Mesodermal cell (in vitro differentiated cells): Measurements from ENCODE around the gene MRPL36. TPM values are rescaled to one million over a fixed set of nuclear protein-coding genes. Genes with fewer than 3 reads are reported as not detected.
"Not testable (repeated sequence)": the region's sequence is repeated elsewhere in the genome, so short reads cannot be mapped to it uniquely, and the experiment has no call there.

ENCODE experiments used
- H3K27ac ChIP-seq: 2 replicates; pipeline ENCODE4 v1.7.0; 2013; ENCODE audit warnings: mild to moderate bottlenecking, low read depth, low read length, moderate library complexity; ENCODE audit not compliant: severe bottlenecking
- H3K36me3 ChIP-seq: 2 replicates; pipeline ENCODE4 v1.7.1; 2013; ENCODE audit warnings: mild to moderate bottlenecking, low read length, moderate library complexity; ENCODE audit not compliant: control insufficient read depth, insufficient read depth
- H3K4me1 ChIP-seq: one replicate; pipeline ENCODE4 v1.7.1; 2013; ENCODE audit warnings: mild to moderate bottlenecking, low read length; ENCODE audit not compliant: insufficient read depth, control insufficient read depth, poor library complexity, severe bottlenecking
- H3K4me3 ChIP-seq: 2 replicates; pipeline ENCODE4 v1.7.0; 2013; ENCODE audit warnings: low read length, control low read depth, mild to moderate bottlenecking; ENCODE audit not compliant: insufficient read depth, poor library complexity, severe bottlenecking; ENCODE audit errors: extremely low read depth
- H3K9me3 ChIP-seq: 2 replicates; pipeline ENCODE4 v1.7.1; 2013; ENCODE audit warnings: mild to moderate bottlenecking, low read length, moderate library complexity; ENCODE audit not compliant: control insufficient read depth
- WGBS, 2 experiments: methylation state at CpG; one replicate each; pipeline ENCODE4 v1.1.5; 2013; ENCODE audit warnings: missing lambda C conversion rate in 2 of 2; ENCODE audit not compliant: insufficient coverage in 2 of 2; 5-methylcytosine and 5-hydroxymethylcytosine counted together
- polyA plus RNA-seq, 2 experiments: library from polyadenylated mRNA; stranded (reverse); fragments of 50-300 nt; gene quantifications; one replicate each; pipeline ENCODE4 v1.2.3, GENCODE V29; 2013

The MRPL36 gene
- 74.1 TPM for polyA plus RNA-seq (2013, experiment 1 of 2)
- polyA plus RNA-seq (2013, experiment 2 of 2): 66.8 TPM

- Histone ChIP-seq H3K4me1 (peaks cover 7% of the 10 kb centered on the region), H3K36me3 (peaks cover 55% of the 10 kb centered on the region), H3K9me3 (no peaks in the 10 kb centered on the region), H3K4me3 (peak within 1 kb of the TSS; percentile 65), H3K27ac (peak within 1 kb of the TSS; percentile 87)
- WGBS, 2 experiments: 1% methylated on average over 26 to 45 of the region's 68 CpGs
Observed at GRCh38 chr5:1799602-1800471, at the start of gene MRPL36. TSS of gene MRPL36 (minus strand) at chr5:1799837. CDS start at chr5:1798935, 902 bp downstream.

- Histone ChIP-seq H3K9me3 (no peaks in the 10 kb centered on the region), H3K4me3 (no peak overlapping the region), H3K36me3 (no peaks in the 10 kb centered on the region), H3K27ac (no peak overlapping the region), H3K4me1 (peaks cover 11% of the 10 kb centered on the region)
- WGBS, 2 experiments: 83 to 88% methylated on average over 9 of the region's 9 CpGs
Observed at GRCh38 chr5:1847611-1848010, 48.0 kb upstream of the MRPL36 start.

GRCh38 chr5:1847056-1847455 lies 47.4 kb upstream of the MRPL36 start:
- Histone ChIP-seq H3K36me3 (no peaks in the 10 kb centered on the region), H3K4me1 (peaks cover 11% of the 10 kb centered on the region), H3K9me3 (no peaks in the 10 kb centered on the region), H3K4me3 (no peak overlapping the region), H3K27ac (no peak overlapping the region)
- WGBS, 2 experiments: 86 to 93% methylated on average over 6 to 8 of the region's 10 CpGs

- WGBS, 2 experiments: 85 to 88% methylated on average over 13 of the region's 13 CpGs
- no peak overlapping the region for H3K27ac ChIP-seq
- no peak overlapping the region for H3K4me3 ChIP-seq
- H3K36me3 ChIP-seq: no peaks in the 10 kb centered on the region
- no peaks in the 10 kb centered on the region for H3K9me3 ChIP-seq
- peaks cover 10% of the 10 kb centered on the region for H3K4me1 ChIP-seq
Observed at GRCh38 chr5:1846583-1846982, 46.9 kb upstream of the MRPL36 start.

- WGBS, 2 experiments: 90 to 92% methylated on average over 1 of the region's 1 CpG
- no peak overlapping the region for H3K4me3 ChIP-seq
- H3K9me3 ChIP-seq: no peaks in the 10 kb centered on the region
- peaks cover 2% of the 10 kb centered on the region for H3K4me1 ChIP-seq
- H3K27ac ChIP-seq: no peak overlapping the region
- H3K36me3 ChIP-seq: no peaks in the 10 kb centered on the region
Observed at GRCh38 chr5:1845696-1846095, 46.1 kb upstream of the MRPL36 start.

- Histone ChIP-seq H3K4me3 (no peak overlapping the region), H3K36me3 (no peaks in the 10 kb centered on the region), H3K9me3 (no peaks in the 10 kb centered on the region), H3K27ac (no peak overlapping the region), H3K4me1 (no peaks in the 10 kb centered on the region)
- 94 to 95% methylated on average over 5 of the region's 5 CpGs for WGBS, 2 experiments
Observed at GRCh38 chr5:1844708-1845436, 45.2 kb upstream of the MRPL36 start.

GRCh38 chr5:1843761-1844160 lies 44.1 kb upstream of the MRPL36 start:
- not testable (repeated sequence) for H3K4me1 ChIP-seq, H3K9me3 ChIP-seq, H3K4me3 ChIP-seq, H3K36me3 ChIP-seq, H3K27ac ChIP-seq
- 80 to 83% methylated on average over 7 of the region's 10 CpGs for WGBS, 2 experiments

- Histone ChIP-seq H3K4me3 (no peak overlapping the region), H3K4me1 (no peaks in the 10 kb centered on the region), H3K9me3 (no peaks in the 10 kb centered on the region), H3K27ac (no peak overlapping the region), H3K36me3 (no peaks in the 10 kb centered on the region)
- WGBS, 2 experiments: 85 to 89% methylated on average over 4 to 8 of the region's 17 CpGs
Observed at GRCh38 chr5:1842004-1842819, 42.6 kb upstream of the MRPL36 start.

GRCh38 chr5:1840741-1841521 lies 41.3 kb upstream of the MRPL36 start:
- Histone ChIP-seq H3K4me1 (no peaks in the 10 kb centered on the region), H3K36me3 (no peaks in the 10 kb centered on the region), H3K27ac (no peak overlapping the region), H3K9me3 (no peaks in the 10 kb centered on the region), H3K4me3 (no peak overlapping the region)
- 55 to 66% methylated on average over 25 to 29 of the region's 31 CpGs for WGBS, 2 experiments

GRCh38 chr5:1840071-1840547 lies 40.5 kb upstream of the MRPL36 start:
- no peak overlapping the region for H3K27ac ChIP-seq
- no peak overlapping the region for H3K4me3 ChIP-seq
- H3K4me1 ChIP-seq: no peaks in the 10 kb centered on the region
- no peaks in the 10 kb centered on the region for H3K9me3 ChIP-seq
- no peaks in the 10 kb centered on the region for H3K36me3 ChIP-seq
- 90 to 92% methylated on average over 20 of the region's 20 CpGs for WGBS, 2 experiments
